ENCODE measurements around the gene WNT7B. TPM values are rescaled to one million over a fixed set of nuclear protein-coding genes. Genes with fewer than 3 reads are reported as not detected.

The WNT7B gene
- total and polyA plus RNA-seq, 8 donors = 0.06 to 2.0 TPM; not detected in 6

DNA sequence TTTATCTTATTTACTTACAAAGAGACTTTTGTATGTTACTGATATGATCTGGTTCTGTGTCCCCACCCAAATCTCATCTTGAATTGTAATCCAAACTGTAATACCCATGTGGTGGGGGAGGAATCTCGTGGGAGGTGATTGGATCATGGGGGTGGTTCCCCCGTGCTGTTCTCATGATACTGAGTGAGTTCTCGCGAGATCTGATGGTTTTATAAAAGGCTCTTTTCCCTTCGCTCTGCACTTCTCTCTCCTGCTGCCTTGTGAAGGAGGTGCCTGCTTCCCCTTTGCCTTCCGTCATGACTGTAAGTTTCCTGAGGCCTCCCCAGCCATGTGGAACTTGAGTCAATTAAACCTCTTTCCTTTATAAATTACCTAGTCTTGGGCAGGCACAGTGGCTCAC is 42.4 kb upstream of the WNT7B start:
- TF ChIP-seq POLR2A (IDR thresholded peaks at IDR 0.05) = no peak
- no peak for TF ChIP-seq EP300 (IDR thresholded peaks at IDR 0.05)
- TF ChIP-seq, protein P1, sequence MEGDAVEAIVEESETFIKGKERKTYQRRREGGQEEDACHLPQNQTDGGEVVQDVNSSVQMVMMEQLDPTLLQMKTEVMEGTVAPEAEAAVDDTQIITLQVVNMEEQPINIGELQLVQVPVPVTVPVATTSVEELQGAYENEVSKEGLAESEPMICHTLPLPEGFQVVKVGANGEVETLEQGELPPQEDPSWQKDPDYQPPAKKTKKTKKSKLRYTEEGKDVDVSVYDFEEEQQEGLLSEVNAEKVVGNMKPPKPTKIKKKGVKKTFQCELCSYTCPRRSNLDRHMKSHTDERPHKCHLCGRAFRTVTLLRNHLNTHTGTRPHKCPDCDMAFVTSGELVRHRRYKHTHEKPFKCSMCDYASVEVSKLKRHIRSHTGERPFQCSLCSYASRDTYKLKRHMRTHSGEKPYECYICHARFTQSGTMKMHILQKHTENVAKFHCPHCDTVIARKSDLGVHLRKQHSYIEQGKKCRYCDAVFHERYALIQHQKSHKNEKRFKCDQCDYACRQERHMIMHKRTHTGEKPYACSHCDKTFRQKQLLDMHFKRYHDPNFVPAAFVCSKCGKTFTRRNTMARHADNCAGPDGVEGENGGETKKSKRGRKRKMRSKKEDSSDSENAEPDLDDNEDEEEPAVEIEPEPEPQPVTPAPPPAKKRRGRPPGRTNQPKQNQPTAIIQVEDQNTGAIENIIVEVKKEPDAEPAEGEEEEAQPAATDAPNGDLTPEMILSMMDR (IDR thresholded peaks at IDR 0.05) = no peak
- no peak for TF ChIP-seq POLR2AphosphoS5 (IDR thresholded peaks at IDR 0.05)
- intact Hi-C loops (cut with DNase I; ENCODE audit: low total_unique reads) = loop anchor here (10.0 kb wide), 1 partner anchor 55 kb away; no protein-coding TSS in a partner anchor
- H3K36me3 ChIP-seq = no peaks in the 10 kb centered on the region
- H3K4me1 ChIP-seq = peaks cover 0 to 12% (median 7%) of the 10 kb centered on the region in 4 donors
- no peak for DNase-seq
- no peak overlapping the region for H3K27ac ChIP-seq
- WGBS, 5 donors = 62 to 84% (median 77%) methylated on average over 6 of the region's 6 CpGs
- H3K27me3 ChIP-seq = no peaks in the 10 kb centered on the region
- no peak overlapping the region for H3K4me3 ChIP-seq
- no peaks in the 10 kb centered on the region for H3K9me3 ChIP-seq

DNA sequence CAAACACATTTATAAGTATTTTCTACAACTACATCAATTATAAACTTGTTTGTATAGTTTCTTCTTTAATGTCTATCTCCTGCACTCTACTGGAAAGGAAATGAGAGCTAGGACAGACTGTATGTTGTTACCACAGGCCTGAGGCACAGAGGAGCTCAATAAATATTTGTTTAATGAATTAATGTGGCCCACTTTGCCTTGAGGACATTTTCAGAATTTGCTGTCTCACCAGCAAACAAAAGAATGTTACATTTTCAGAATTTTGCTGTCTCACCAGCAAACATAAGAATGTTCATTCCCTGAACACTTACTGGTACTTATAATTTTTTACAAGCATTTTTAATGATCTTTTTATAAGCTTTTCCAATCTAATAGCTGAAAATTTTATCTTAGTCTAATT is 41.9 kb upstream of the WNT7B start:
- Histone ChIP-seq H3K4me1 (peaks cover 0 to 16% (median 12%) of the 10 kb centered on the region in 4 donors), H3K9me3 (no peaks in the 10 kb centered on the region), H3K27ac (no peak overlapping the region), H3K36me3 (no peaks in the 10 kb centered on the region), H3K4me3 (no peak overlapping the region), H3K27me3 (no peaks in the 10 kb centered on the region)
- intact Hi-C loops (cut with DNase I; ENCODE audit: low total_unique reads) = loop anchor here (10.0 kb wide), 1 partner anchor 56 kb away; no protein-coding TSS in a partner anchor
- no peak for DNase-seq
- TF ChIP-seq EP300 (IDR thresholded peaks at IDR 0.05) = no peak
- TF ChIP-seq, protein P1 (IDR thresholded peaks at IDR 0.05) = no peak
- no peak for TF ChIP-seq POLR2AphosphoS5 (IDR thresholded peaks at IDR 0.05)
- TF ChIP-seq POLR2A (IDR thresholded peaks at IDR 0.05) = no peak

DNA sequence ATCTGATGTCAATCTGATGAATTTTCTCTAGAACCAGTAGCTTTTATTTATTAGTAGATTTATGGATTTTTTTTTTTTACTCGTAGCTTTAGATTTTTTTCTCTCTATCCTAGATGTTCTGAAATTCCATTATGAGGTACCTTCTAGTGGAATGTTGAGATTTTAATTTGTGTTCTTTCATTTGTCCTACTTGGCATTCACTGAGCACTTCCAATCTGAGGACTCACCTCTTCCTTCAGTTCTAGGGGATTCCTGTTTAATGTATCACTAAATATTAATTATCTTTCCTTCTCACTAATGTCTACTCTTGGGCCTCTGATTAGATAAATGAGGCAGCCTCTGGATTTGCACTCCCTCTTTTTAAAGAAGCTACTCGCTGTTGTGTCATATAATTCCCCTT is 40.2 kb upstream of the WNT7B start:
- Histone ChIP-seq H3K4me3 (no peak overlapping the region), H3K27ac (no peak overlapping the region), H3K27me3 (no peaks in the 10 kb centered on the region), H3K36me3 (no peaks in the 10 kb centered on the region), H3K9me3 (no peaks in the 10 kb centered on the region), H3K4me1 (peaks cover 8 to 28% (median 25%) of the 10 kb centered on the region in 4 donors)
- intact Hi-C loops (cut with DNase I; ENCODE audit: low total_unique reads) = loop anchor here (10.0 kb wide), 1 partner anchor 58 kb away; no protein-coding TSS in a partner anchor
- 81 to 97% (median 94%) methylated on average over 2 of the region's 2 CpGs for WGBS, 5 donors
- TF ChIP-seq EP300 (IDR thresholded peaks at IDR 0.05) (no peak), POLR2A (IDR thresholded peaks at IDR 0.05) (no peak), POLR2AphosphoS5 (IDR thresholded peaks at IDR 0.05) (no peak)
- DNase-seq = no peak

DNA sequence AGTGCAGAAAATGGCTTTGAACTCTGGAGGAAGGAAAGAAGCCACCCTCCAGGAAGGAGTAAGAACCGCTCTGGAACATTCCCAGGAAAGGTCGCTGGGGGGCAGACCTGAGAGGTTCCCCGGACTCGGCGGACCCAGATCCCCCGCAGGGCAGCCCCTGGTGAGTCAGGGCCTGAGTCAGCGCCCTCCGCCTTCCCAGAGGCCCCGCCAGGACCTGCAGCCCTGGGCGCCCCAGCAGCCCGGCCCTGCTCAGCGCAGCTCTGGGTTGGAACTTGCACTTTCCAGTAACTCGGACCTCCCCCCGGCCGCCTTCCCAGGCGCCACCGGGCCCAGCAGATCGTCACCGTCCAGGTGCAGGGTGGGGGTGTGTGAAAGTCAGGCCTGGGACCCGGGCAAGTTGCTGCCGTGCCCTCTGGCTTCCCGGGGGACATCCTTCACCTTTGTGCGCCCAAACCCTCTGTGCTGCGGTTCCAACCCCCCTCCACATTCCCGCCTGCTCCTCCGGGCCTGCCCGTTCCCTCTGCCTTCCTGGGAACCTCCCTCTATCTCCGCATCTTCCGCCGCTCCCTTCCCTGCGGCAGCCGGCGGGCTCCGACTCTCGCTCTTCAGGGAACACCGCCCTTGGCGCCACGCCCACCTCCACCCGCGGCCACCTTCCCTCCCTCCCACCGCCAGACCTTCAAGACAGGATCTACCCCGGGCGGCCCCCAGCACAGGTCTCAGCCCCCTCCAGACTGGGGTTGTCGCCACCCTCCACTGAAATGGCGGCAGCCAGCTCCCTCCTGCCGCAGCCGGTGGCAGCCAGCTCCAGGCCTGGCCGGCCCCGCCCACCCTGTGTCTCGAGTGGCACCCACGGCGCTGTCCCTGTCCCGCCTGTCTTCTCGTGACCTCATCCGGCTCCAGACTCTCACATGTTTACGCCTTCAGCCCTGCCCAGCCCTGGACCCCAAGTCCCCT is 36.8 kb upstream of the WNT7B start:
- 1 to 2% (median 1%) methylated on average over 30 to 56 of the region's 56 CpGs for WGBS, 5 donors
- no peaks in the 10 kb centered on the region for H3K27me3 ChIP-seq
- H3K9me3 ChIP-seq = peaks cover 0 to 9% (median 4%) of the 10 kb centered on the region in 4 donors
- no peaks in the 10 kb centered on the region for H3K36me3 ChIP-seq
- H3K27ac ChIP-seq = peak overlapping the region; percentile 97 to 99 (median 98)
- peak overlapping the region; percentile 60 to 64 (median 61) for H3K4me3 ChIP-seq
- DNase-seq = peak; percentile 92 to 97
- peak; percentile 22 to 84 (median 82) for TF ChIP-seq POLR2AphosphoS5 (IDR thresholded peaks at IDR 0.05)
- TF ChIP-seq, protein P1 (IDR thresholded peaks at IDR 0.05) = peak in 5 of 7 experiments; percentile 35 to 60 (median 47)
- TF ChIP-seq EP300 (IDR thresholded peaks at IDR 0.05) = no peak
- peak in 1 of 4 donors; percentile 21 for TF ChIP-seq POLR2A (IDR thresholded peaks at IDR 0.05)
- peaks cover 15 to 43% (median 40%) of the 10 kb centered on the region in 4 donors for H3K4me1 ChIP-seq
- intact Hi-C loops (cut with DNase I; ENCODE audit: low total_unique reads) = loop anchor here (10.0 kb wide), 1 partner anchor 61 kb away; no protein-coding TSS in a partner anchor

All from stomach (tissue), 9 donors.